Stimulated activated CD8-positive, alpha-beta memory T cell treated with anti-CD3 and anti-CD28 coated beads, Interleukin-7, amount 100 ng/mL, for 1 hour (primary cell): ENCODE data around the gene ATG16L1.
A peak's percentile ranks its signal among the peaks of the same experiment; 100 is the strongest.

ENCODE experiments used
- DNase-seq, 2 donors: peaks; one replicate each; pipeline ENCODE4 v3.0.0-alpha.2; 2020; ENCODE audit warnings: low read depth in 2 of 2

ATG16L1 gene

DNA sequence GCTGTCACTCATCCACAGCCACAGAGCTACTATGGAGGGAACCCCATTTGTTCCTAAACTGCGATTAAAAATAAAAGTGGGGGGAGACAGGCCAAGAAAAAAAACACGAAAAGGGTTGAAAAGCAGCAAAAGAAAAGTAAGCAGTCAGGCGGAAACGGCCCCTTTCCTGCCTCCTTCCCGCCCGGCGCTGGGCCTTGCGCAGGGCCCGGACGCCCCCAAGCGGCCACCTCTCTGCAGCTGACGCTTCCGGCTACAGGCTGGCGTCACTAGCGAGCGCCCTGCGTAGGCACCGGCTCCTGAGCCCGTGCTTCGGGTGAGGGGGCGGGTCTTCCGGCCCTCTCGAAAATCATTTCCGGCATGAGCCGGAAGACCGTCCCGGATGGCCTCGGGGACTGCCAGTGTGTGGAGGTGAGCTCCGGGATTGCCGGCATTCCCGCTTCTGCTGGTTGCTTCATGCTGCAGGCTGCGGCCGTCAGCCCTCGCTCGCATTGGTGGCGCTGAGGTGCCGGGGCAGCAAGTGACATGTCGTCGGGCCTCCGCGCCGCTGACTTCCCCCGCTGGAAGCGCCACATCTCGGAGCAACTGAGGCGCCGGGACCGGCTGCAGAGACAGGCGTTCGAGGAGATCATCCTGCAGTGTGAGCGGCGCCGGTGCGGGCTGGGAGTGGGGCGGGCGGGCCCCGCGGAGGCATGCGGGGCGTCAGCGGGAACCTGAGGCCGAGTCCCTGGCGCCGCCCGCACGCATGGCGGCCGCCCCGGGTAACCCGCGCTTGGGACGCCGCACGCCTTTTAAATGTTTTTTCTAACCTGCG is at the start of gene ATG16L1:
ATG16L1 (plus strand) TSS at position 368 of the 811 bp plus-strand sequence; CDS start at position 523, 155 bp downstream.
- peak; percentile 89 to 91 for DNase-seq

DNA sequence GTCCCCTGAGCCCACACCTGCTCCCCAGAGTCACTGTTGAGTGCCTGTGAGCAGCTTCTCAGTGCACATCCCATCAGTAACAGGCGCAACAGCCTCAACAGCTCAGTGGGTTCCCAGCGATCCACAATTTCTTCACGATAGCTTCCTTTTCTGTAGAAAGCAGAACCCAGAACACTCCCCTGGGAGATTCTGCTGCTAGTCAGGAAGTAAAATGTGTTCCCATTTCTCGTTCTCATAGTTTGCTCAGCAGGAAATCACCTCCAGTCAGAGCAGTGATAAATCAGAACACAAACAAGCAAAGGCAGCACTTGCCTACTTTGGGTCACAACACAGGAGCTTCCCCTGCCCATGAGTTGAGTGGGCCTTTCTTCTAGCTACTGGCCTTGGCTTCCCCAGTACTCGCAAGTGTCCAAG is 48.9 kb upstream of the ATG16L1 start:
- no peak for DNase-seq

GRCh38 chr2:233203060-233203459 is 48.4 kb upstream of the ATG16L1 start:
- DNase-seq = no peak

- DNase-seq = no peak
These were observed 47.1 kb upstream of the ATG16L1 start for GRCh38 chr2:233204286-233204936.

DNA sequence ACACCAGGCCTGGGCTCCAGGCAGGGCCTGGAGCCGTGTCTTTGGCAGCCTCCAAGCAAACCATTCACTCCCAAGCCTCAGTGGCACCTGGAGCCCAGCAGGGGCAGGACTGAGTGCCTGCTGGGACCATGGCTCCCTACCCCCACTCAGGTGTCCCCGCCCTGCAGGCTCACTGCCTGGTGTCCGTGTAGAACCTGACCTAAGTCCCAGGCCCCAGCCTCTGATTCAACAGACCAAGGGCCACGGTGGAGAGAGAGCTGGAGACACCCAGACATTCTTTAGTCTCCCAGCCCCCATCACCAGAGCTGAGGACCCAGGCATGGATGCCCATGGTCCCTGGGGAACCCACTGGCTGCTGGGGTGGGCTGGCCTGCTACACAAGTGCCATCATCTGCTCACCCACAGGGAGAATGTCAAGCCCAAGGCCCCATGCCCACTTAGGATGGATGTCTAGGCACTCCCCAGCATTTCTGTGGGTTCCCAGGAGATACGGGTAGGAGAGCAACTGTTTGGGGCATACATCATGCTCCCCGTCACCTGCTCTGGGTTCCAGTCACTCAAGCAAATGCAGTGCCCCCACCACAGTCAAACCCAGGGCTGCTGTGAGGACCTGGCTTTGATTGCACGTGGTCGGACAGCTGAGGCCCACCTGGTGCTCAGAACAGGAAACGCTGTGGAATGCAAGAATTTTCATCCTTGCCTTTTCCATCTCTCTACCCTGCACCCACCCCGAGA is 42.9 kb upstream of the ATG16L1 start:
- DNase-seq = no peak

GRCh38 chr2:233209117-233209532 is 42.3 kb upstream of the ATG16L1 start:
- DNase-seq = no peak

DNA sequence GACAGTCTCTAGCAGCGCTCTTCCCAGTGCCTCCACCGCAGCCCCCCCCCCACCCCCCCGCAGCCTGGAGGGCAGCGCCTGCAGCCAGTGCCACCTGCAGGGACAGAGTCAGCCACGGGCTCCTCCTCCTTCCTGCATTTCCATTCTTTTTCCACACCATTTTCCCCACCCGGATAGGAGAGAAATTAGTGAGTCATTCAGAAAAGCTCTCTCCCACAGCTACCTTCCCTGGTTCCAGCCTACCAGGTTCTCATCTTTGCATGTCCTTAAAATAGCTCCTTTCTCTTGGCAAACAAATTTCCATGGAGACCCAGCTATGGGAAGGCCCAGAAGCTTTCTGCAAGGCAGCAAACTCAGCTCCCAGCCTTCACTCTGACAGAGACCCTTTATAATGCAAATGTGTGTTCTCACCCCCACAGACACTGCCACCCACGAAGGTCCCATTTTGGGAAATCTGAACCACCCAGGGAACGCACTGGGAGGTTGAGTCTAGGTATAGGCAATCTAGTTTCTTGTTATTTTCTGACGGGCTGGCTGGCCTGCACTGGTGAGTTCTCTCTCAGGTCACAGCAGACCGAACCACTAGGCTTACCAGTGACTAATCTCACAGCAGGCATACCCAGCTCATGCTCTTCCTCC is 41.8 kb upstream of the ATG16L1 start:
- DNase-seq = no peak

DNA sequence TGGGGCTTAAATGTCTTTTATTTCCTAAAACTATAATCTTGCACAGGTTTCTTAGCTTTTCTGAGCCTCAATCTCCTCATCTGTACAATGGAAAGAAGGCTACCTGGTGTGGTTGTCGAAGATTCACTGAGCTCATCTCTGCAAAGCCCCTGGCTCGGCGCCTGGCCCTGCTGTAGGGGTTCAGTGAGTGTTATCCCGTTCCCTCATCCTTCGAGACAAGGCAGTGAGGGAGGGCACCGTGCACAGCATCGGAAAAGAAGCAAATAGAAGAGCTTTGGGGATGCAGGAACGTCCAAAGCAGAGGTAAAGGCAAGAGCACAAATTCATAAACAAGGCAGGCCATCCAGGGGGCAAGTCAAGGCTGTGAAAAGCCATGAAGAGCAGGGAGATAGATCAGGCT is 41.2 kb upstream of the ATG16L1 start:
- DNase-seq = no peak

DNA sequence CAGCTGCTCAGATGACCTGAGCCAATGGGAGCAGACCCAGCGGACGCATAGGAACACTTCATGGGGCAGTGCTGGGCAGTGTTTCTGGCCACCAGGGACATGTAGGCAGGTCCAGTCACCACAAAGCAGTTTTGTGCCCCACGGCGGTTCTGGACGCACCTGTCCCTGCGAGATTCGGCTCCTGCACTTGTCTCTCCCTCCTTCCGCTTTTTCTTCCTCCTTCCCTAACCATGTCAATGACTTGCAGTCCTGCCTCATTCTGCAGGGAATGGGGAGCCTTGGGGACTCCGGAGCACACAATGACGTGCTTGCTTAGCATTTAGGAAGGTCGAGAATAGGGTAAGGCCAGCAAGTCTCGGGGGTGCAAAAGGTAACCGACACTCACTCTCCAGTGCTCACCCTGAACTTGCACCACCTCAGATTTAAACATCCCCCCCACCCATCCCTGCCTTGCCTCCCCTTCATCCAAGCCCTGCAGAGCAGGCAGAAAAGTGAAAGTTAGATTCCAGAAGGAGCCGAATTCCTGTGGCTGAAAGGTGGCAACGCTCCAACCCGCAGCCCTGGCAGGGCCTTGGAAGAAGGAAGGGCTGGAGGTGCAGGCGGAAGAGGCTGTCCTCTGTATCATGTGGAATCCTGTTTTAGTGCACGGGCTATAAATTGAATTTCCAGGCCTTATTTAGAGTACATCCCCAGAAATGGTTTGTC is 40.5 kb upstream of the ATG16L1 start:
- DNase-seq = no peak

GRCh38 chr2:233211548-233211895 is 40.0 kb upstream of the ATG16L1 start:
- DNase-seq = no peak

- DNase-seq = no peak
These were observed 38.5 kb upstream of the ATG16L1 start for GRCh38 chr2:233213011-233213410.

DNA sequence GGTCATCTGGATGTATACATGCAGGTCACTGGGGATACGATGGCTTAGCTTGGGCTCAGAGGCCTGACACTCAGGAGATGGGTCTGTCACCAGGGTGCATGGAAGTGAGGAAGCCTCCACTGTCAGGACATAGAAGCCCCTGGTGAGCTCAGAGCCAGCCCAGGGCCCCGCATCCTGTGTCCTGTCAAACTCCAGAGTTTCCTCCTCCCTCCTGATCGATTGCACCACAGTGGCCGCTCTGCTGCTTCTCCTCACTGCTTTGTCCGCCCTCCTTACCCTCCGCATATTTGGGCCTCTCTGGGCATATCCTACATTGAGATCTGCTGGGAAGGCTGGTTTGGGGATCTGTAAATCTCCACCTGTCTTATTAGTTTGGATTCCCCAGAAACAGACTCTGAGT is 37.5 kb upstream of the ATG16L1 start:
- no peak for DNase-seq

DNA sequence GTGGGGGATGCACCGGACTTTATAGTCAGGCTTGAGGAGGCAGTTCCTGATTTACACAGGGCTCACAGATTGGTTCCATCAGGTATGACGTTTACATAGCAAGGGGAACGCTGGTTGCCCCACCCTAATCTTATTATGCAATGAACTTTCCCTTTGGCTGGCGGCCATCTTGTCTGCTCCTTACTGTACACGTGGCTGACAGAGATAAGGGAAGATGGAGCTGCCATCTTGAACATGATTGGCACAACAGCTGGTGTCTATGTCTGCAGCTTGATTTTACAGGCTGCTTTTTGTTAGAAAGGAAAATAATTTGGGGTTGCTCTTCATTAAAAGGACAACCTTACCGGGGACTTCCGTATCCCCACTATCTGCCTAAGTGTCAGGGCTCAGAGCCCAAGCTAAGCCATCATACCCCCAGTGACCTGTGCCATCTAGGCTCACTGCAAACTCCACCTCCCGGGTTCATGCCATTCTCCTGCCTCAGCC is 33.5 kb upstream of the ATG16L1 start:
- DNase-seq = no peak

DNA sequence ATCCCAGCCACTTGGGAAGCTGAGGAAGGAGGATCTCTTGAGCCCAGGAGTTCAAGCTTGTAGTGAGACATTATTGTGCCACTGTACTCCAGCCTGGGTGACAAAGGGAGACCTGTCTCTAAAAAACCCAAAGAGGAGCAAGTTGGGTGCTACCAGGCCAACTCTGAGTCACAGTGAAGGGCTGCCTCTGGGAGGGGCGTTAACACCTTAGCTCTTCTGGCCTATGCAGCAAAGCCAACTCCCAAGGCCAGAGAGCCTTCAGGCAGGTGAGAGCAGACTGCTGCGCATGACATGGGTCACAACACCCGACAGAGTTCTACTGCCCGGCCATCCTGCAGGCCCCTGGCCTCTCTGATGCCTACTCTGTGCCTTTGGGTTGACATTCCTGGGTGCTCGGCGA is 32.6 kb upstream of the ATG16L1 start:
- no peak for DNase-seq

- no peak for DNase-seq
These were observed 31.6 kb upstream of the ATG16L1 start for GRCh38 chr2:233219848-233220247.

DNA sequence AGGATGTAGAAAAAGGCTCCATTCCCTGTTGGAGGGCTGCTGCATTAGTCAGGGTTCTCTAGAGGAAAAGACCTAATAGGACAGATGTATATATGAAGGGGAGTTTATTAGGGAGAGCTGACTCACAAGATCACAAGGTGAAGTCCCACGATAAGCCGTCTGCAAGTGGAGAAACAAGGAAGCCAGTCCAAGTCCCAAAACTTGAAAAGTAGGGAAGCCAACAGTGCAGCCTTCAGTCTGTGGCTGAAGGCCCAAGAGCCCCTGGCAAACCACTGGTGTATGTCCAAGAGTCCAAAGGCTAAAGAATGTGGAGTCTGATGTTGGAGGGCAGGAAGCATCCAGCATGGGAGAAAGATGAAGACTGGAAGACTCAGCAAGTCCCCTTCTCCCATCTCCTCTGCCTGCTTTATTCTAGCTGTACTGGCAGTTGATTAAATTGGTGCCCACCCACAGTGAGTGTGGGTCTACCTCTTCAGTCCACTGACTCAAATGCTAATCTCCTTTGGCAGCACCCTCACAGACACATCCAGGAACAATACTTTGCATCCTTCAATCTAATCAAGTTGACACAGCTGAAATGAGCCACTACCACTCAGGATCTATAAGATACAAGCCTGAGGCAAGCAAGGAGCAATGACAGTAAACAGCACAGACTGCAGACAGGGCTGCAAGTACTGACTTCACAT is 30.0 kb upstream of the ATG16L1 start:
- DNase-seq = no peak

GRCh38 chr2:233223059-233223894 is 28.2 kb upstream of the ATG16L1 start:
- DNase-seq = no peak

- no peak for DNase-seq
These were observed 26.0 kb upstream of the ATG16L1 start for GRCh38 chr2:233225230-233226068.

- no peak for DNase-seq
These were observed 24.9 kb upstream of the ATG16L1 start for GRCh38 chr2:233226511-233227031.
